SW480 (cell line): ENCODE results near the gene MAGI3.
"Not testable (repeated sequence)": the region's sequence is repeated elsewhere in the genome, so short reads cannot be mapped to it uniquely, and the experiment has no call there.

Experiments
- DNase-seq: peaks from one replicate; pipeline ENCODE4 v3.0.0-alpha.2; 2016; ENCODE audit warnings: low spot score

The MAGI3 gene

GRCh38 chr1:113692342-113692741 is 302.0 kb downstream of the MAGI3 start:
- no peak for DNase-seq

- DNase-seq = no peak
Observed at GRCh38 chr1:113692824-113693431, 302.6 kb downstream of the MAGI3 start.

GRCh38 chr1:113694910-113695309 is 304.6 kb downstream of the MAGI3 start:
- no peak for DNase-seq

GRCh38 chr1:113701429-113701828 is 311.1 kb downstream of the MAGI3 start:
- DNase-seq = no peak

- DNase-seq = no peak
Observed at GRCh38 chr1:113714606-113715269, 324.4 kb downstream of the MAGI3 start.

GRCh38 chr1:113717506-113717905 is 327.2 kb downstream of the MAGI3 start:
- DNase-seq = not testable (repeated sequence)

GRCh38 chr1:113718621-113719020 is 328.3 kb downstream of the MAGI3 start:
- DNase-seq = not testable (repeated sequence)

GRCh38 chr1:113721010-113721409 is 330.7 kb downstream of the MAGI3 start:
- no peak for DNase-seq

GRCh38 chr1:113732802-113733201 is 342.5 kb downstream of the MAGI3 start:
- no peak for DNase-seq

- DNase-seq = no peak
Observed at GRCh38 chr1:113734357-113735055, 344.2 kb downstream of the MAGI3 start.
